GM18505 (cell line): ENCODE data around the gene MYO1B.

Source experiments
- ATAC-seq: cut with Tn5 transposase; IDR thresholded peaks from one replicate; pipeline ENCODE4 v1.9.1; 2021; ENCODE audit not compliant: unreplicated experiment
- POLR2A ChIP-seq: IDR thresholded peaks from 4 replicates; pipeline ENCODE4 v1.6.1; 2011; ENCODE audit warnings: borderline replicate concordance; ENCODE audit not compliant: insufficient read depth, insufficient read length; ENCODE audit errors: extremely low read depth

The MYO1B gene

DNA sequence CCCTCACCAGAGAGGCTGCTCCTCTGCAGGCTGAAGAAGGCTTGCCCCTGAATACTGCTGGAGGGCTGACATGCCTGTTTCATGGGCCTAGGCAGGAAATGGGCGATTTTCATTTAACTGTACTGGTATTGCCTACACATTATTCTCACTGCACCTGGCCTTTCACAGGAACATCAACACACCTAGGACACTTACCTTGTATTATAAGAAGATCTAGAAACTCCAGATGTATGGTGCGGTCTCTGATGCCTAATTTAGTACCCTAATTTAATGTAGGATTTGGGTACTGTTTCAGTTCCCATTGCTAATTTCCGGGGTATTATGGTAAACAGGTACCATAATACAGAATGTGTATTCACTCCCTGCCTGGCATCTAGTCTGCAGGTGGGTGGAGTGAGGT is 146.0 kb downstream of the MYO1B start:
- no peak for ATAC-seq

DNA sequence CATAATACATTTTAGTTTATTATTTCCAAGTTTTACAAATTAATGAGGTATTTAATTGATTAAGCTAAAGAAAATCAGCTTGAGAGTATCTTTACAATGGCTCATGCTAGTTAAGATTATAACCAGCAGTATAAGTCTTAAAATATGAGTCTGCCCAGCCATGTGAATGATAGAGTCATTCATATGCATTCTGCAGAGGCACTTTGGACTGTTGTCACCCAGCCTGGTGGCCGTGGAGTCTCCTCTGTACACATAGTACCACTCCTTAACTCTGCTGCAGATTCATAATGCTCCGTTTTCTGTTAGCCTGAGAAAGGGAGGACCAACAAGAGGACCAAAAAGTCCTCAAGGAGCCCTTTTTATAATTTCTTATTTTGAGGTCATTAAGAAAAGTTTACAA is 148.8 kb downstream of the MYO1B start:
- ATAC-seq = no peak
- no peak for TF ChIP-seq POLR2A

More for the DNA sequence above, 146.0 kb downstream of the MYO1B start:
- no peak for TF ChIP-seq POLR2A

DNA sequence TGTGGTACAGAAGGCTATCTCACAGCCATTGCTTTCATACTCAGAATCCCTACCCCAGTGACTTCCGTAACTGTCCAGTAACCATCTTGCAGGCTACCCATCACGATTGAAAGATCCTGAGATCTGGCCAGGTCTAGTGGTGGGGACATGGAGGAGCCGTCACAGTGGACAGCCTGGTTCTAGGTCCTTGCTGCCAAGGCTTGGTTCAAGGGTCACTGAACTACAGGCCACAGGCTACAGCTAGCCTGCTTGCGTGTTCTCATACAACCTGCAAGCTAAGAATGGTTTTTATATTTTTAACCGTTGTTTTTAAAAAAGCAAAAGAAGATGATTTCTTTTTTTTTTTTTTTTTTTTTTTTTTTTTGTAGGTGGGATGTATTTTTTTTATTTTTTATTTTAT is 151.6 kb downstream of the MYO1B start:
- no peak for TF ChIP-seq POLR2A
- no peak for ATAC-seq

DNA sequence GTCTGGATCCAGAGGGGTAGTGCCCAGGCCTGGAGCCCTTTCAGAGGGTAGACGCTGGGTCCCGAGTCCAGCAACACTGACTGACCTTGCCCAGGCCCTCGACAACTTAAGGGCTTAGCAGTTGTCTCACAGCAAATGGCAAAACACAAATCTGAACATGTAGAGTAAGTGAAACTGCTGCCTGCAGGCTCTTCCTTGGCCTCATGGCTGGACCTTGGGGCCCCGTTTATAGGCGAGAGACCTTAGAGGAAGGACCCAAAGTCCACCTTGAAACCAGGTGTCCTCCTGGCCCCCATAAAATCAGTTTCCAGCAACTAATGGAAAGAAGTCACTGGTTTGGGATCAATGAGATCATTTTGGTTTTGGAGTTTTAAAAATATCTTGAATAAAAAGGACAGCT is 154.4 kb downstream of the MYO1B start:
- TF ChIP-seq POLR2A = no peak

DNA sequence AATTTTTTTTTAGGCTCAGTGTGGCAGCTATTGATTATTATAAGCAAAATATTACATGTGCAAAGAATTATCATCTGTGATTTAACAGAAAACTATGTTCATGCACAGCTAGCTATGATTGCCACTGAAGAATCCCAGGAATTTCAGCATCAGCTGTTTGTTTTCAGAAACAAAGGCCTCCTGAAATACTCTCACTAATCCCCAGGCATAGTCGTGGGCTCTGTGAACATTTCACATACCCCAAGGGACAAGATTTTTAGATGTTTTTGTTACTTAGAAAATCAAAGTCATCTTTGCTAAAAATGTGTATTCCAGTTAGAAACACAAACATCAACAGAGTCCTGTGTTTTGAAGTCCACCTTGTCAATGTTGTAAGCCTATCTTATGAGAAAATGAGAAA is 156.1 kb downstream of the MYO1B start:
- ATAC-seq = no peak

More for the DNA sequence above, 154.4 kb downstream of the MYO1B start:
- no peak for ATAC-seq

DNA sequence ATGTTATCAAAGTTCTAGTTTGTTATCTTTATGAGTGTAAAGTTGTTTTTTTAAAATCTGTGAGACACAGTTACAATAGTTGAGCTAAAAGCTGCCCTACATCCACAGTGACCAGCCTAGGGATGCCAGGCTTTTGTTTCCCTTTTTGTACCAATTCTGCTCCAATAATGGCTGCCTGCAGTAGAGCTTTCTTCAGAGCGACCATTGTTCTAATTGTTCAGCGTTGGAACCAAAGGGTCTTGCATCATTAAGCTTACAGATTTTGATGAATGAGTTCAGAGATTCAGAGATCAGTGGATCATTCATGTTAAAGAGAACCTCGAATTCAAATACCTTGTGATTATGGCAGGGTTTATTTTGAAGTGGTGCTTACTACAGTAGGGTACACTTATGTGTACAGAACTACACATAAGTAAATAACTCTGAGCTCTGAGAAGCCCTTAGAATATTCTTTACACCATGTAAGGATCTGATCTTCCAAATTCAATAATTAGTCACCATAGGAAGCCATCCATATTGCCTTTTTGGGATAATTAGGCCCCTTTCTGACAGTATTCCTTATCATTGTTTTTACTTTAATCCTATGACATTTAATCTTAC is 157.9 kb downstream of the MYO1B start:
- ATAC-seq = no peak
- TF ChIP-seq POLR2A = no peak

More for the DNA sequence above, 156.1 kb downstream of the MYO1B start:
- no peak for TF ChIP-seq POLR2A

DNA sequence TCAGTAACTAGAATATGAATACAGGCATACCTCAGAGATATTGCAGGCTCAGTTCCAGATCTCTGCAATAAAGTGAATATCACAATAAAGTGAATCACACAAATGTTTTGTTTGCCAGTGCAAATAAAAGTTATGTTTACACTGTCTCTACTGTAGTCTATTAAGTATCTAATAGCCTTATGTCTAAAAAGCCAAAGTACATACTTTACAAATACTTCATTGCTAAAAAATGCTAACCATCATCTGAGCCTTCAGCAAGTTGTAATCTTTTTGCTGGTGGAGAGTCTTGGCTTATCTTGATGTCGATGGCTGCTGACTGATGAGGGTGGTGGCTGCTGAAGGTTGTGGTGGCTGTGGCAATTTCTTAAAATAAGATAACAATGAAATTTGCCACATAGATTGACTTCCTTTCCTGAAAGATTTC is 159.4 kb downstream of the MYO1B start:
- TF ChIP-seq POLR2A = no peak
- ATAC-seq = no peak

DNA sequence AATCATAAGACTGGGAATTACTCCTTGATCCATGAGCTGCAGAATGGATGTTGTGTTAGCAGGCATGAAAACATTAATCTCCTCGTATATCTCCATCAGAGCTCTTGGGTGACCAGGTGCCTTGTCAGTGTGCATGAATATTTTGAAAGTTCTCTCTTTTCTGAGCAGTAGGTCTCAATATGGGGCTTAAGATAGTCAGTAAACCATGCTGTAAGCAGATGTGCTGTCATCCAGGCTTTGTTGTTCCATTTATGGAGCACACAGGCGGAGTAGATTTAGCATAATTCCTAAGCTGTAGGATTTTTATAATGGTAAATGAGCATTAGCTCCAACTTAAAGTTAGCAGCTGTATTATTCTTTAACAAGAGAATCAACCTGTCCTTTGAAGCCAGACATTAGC is 160.3 kb downstream of the MYO1B start:
- no peak for ATAC-seq

DNA sequence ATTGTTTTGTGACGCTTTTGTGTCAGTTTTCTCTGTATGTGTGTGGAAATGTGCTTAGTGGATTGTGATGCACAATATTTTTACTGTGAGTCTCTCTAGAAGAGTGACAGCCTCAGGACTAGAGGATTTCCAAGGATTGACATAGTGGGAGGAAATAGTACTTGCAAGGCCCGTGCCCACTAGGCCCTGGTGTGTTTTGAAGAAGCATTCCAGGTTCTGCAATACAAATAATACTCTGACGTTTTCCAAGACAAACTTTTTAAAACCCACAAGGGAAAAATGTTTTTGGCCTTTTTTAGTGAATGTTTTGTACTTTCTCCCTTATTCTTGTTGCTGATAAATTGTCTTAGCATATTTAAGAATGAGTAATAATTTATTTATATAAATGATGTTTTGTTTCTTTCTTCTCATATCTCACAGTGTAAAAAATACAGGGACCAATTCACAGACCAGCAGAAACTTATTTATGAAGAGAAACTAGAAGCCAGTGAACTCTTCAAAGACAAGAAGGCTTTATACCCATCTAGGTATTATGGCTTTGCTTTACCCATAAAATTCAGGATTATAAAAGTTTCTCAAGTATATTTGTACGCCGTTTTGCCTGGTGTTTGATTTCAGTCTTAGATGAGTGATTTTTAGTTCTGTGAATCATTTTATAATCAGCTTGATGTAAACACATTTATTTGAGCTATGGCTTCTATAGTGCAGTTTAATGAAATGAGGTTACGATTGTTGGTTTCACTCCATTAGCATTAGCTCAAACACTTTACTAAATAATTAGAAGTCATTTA is 165.6 kb downstream of the MYO1B start:
- TF ChIP-seq POLR2A = no peak
- ATAC-seq = no peak

More for the DNA sequence above, 160.3 kb downstream of the MYO1B start:
- no peak for TF ChIP-seq POLR2A

DNA sequence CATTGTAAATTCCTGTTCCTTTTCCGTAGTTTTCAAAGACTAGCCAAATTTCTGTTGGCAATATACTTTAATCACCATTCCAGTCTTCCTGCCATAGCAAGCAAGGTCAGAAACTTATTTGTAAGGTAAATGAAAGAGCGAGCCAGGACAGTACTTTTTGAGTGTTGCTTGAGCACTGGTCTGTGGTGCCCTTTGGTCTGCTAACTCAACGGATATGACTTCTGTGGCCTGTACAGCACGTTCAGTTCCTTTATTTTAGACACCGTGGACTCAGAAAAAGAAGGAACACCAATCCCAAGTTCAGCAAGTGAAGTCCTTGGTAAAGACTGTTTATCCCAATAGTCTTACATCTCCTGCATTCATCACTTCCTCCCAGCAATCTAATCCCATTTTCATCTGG is 166.3 kb downstream of the MYO1B start:
- no peak for TF ChIP-seq POLR2A
- ATAC-seq = no peak

DNA sequence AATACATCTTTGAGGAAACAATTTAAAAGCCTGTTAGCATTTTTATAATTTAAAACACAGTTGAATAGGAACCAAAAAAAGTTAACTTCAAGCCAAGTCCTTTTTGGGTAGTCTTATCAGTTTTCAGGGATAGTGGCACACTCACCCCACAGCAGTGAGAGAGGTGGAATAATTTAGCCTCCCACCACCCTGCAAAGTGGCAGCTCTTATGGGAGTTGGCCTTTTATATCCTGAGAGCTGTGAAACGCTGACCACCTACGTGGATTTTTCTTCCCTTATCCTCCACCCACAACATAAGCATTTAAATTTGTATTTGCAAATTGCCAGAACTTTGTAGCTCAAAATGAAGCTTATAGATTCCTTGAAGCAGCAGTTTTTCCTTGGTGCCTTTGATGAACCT is 167.1 kb downstream of the MYO1B start:
- no peak for ATAC-seq
- TF ChIP-seq POLR2A = no peak

DNA sequence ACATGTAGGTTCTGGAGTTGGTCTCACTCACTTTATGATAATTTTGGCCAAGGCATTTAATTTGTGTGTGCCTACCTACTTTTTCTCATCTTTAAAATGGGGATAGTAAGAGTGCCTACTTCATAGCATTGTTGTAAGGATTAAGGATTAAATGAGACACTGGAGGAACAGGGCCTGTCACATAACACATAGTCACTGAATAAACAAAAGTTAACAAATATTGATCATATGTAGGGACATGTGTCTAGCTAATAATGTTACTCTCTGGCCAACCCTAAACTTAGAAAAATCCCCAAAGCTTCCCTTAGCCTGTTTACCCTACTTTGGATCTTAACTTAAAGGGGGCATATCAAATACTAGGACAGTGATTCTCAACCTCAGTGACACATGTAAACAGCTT is 169.9 kb downstream of the MYO1B start:
- ATAC-seq = no peak
- no peak for TF ChIP-seq POLR2A

DNA sequence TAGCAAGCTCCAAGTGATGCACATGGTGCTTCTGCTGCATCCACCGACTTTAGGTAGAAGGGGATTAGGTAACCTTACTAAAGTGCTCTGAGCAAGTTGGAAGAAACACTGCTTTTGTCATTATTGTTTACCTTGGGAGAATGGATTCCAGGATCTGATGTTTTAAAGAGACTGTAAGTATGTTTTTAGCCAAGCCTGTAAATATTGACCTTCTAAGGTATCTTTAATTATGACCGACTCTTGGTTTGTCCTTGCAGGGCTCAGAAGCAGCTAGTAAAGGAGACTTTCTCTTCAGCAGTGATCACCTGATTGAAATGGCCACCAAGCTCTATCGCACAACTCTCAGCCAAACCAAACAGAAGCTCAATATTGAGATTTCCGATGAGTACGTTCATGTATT is 170.7 kb downstream of the MYO1B start:
- ATAC-seq = no peak

DNA sequence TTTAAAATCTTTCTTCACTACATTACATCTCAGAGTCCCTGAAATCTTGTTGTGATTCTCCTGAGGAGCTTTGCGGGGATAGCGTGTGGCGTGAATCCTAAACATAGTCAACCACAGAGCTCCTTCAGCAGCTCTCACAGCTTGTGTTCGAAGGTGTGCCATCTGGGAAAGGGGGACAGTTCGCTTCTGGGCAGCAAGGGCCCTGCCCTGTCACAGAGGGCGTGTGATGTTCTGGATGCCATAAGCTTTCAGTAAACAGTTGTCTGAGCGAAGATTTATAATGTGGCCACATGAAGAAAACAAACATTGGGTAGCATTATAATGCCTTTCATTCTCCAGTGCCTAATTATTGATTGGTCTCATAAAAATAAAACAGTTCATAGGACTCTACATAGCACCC is 172.5 kb downstream of the MYO1B start:
- no peak for TF ChIP-seq POLR2A

More for the DNA sequence above, 170.7 kb downstream of the MYO1B start:
- TF ChIP-seq POLR2A = no peak

More for the DNA sequence above, 172.5 kb downstream of the MYO1B start:
- ATAC-seq = no peak
